Fibroblast of skin of left quadriceps (primary cell): ENCODE results near the gene GTF2F2.

ENCODE experiments used
- DNase-seq, 2 experiments: peaks; one replicate each; pipeline ENCODE4 v3.0.0-alpha.2; 2013; ENCODE audit warnings: low read depth in 2 of 2

The GTF2F2 gene

DNA sequence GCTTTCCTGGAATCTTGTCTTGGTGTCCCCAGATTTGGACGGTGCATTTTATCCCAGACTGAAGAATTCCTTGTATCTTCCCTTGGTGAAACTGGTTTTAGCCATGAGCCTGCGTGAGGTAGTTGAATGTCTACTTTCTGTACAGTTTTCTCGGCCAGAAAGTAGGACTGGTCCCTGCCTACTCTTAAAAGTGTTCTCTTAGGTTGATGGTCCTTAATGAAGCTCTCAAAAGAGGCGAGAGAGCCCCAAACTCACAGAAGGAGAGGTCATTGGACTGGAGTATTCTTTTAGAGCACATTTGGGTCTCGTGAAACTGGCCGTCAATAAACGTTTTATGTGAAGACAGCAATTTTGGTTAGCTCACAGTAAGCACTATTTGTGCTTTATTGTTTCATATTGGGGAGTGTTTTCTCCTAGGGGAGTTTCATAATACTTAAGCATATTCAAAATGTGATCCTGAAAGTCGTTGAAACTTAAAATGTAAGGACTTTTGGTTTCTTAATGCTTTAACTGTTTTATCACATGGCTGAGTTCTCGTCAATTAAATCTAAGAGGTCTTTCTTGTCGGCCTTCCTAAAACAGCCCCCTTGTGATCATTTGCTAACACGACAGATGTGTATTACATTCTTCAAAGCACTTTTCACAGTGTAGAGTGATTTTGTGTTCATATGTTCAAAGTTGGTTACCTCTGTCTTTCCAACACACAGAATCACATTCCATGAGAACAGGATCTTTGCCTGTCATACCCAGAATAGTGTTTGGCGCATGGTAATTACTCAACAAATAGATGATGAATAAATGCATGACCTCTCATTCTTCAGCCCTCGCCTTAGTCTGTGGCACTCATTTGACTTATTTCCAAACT lies 889 bp downstream of the GTF2F2 start:
- DNase-seq, result no peak

GRCh38 chr13:45122941-45123340 lies 2.6 kb downstream of the GTF2F2 start:
- DNase-seq, result no peak

GRCh38 chr13:45132369-45133064 lies 12.2 kb downstream of the GTF2F2 start:
- no peak for DNase-seq

- no peak for DNase-seq
Observed at GRCh38 chr13:45133396-45134118, 13.2 kb downstream of the GTF2F2 start.

DNA sequence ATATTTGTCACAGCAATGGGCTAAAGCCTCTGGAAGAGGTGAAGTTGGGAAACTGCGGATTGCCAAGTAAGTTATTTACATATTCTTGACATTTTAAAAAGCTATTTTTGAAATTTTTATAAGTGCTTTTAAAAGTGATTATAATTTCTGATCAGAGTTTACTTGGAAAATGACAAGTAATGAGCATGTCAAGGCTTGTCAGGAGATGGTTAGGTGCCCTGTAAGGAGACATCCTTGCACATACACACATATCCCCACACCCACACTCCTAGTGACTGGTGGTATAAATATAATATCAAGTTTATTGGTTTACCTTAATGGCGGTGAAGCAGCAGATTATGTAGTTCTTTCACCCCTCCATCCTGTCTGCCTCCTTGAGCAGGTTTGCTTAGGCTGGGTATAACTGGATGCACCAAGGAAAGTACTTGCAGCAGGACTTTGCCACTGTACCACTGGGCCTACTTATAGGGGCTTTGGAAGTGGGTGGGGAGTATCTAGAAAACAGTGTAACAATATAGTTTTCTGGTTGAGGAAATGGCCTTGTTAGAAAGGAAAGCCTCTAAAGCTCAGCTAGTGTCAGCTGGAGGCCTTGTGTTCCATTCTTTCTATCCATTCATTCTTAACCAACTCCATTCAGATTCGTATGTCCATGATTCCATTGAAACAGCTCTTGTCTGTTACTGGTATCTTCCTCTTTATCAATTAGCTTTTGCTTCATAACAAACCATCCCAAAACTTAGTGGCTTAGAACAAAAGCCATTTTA lies 16.6 kb downstream of the GTF2F2 start:
- DNase-seq, result no peak

GRCh38 chr13:45137526-45137925 lies 17.2 kb downstream of the GTF2F2 start:
- no peak for DNase-seq

DNA sequence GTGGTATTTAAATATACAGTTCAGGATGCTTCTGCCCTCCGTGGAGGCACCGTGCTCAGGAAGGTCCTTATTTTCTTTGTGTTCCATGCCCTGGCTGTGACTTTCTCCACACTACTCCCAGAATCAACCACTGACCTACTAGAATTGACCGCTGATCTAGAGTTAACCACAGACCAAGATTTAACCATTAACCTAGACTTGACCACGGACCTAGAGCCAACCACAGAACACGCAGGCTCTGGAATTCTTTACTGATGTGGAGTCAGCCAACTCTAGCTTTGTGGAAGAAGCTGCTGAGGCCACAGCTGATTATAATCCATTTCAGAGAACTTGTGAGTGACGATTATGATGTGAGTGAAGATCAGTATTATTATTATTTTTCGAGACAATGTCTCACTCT lies 18.0 kb downstream of the GTF2F2 start:
- DNase-seq, result no peak

GRCh38 chr13:45141369-45141768 lies 21.1 kb downstream of the GTF2F2 start:
- DNase-seq, result peak in 1 of 2 experiments; percentile 16

DNA sequence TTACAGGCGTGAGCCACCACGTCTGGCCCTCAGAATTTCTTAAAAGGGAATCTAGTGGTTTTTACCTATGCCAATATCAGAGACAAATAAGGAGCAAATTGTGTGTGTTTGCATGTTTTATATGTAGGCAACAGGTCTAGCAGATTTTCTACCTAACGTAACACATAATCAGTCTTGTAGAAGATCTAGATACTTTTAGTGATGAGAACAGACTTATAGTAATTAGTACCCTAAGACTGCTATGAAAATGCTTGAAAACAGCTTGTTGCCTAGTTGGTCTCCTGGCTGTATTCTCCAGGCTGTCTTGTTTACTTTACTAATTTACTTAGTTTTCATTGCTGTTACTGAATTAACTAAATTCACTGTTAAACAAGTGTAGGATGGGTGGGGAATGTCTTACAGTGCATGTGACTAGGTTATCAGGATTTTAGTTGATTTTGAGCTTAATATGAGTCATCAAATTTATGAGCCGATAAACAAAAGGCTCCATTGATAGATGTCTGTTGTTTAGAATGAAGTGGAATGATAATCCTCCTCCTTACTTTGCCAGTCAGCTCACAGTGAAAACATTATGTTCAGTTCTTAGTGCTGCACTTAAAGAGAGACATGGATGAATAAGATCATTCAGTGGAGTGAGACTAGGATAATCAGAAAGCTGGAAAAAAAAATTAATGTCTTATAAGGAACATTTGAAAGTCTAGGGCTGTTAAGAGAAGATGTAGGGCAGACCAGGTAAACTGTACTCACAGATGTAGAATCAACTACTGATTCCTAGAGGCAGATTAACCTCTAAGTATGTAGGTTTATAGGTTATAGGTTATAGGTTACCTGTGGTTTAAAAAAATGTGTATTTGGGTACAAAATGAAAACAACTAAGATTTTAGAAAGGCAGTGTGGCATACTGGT lies 22.4 kb downstream of the GTF2F2 start:
- no peak for DNase-seq

DNA sequence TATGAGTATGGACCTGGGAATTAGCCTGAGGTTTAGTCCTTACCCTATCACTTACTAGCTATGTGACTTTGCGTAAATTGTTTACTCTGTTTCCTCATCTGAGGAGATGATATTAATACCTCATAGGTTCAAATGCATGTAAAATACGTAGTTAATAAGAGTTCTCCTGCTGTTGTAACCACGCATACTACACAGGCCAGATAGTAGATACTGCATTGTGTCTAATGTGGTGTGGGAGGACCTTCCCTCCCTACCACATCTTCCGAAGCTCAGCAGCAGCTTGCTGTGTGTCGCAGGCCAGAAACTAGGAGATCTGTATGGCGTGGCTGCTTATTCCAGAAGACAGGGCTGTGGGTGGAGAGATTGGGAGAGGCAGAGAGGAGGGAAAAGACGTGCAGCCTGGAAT lies 23.0 kb downstream of the GTF2F2 start:
- no peak for DNase-seq

GRCh38 chr13:45149964-45150363 lies 29.7 kb downstream of the GTF2F2 start:
- DNase-seq, result no peak

GRCh38 chr13:45156565-45157361 lies 36.5 kb downstream of the GTF2F2 start:
- no peak for DNase-seq

DNA sequence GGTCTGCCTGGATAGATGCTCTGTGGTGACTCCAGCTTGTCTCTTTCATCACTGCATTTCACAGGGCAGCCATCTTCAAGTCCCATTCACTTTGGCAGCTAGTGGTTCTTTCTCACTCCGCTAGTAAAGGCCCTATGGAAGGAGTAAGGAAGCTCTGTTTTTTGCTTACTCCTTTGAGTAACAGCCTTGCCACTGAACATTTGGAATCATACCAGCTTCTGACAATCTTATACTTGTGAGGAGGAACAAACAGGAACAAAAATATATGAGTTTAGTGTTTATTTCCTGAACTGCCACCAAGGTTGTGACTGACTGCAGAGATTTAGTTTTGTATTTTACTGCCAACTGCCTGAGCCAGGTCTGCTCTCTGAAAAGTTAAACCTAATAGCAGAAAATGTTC lies 41.9 kb downstream of the GTF2F2 start:
- DNase-seq, result no peak

DNA sequence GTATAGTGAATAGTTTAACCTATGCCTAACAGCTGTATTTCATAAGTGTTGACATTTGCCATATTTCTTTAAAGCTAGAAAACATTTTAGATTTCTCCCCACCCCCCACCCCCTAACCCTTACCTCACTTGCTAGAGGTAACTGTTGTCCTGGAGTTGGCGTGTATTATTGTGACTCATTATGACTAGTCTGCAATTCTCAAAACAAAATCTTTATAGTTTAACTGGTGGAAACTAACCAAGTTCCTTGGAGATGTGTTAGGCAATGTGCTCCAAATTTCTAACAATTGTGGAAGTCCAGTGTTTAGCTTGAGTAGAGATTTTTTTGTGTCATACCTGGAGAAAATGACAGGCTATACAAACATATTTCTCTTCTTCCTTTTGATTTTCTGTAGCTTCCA lies 42.5 kb downstream of the GTF2F2 start:
- DNase-seq, result peak; percentile 83 to 85

GRCh38 chr13:45166858-45167257 lies 46.5 kb downstream of the GTF2F2 start:
- no peak for DNase-seq

- no peak for DNase-seq
Observed at GRCh38 chr13:45167611-45168554, 47.6 kb downstream of the GTF2F2 start.

GRCh38 chr13:45168555-45168930 lies 48.2 kb downstream of the GTF2F2 start:
- no peak for DNase-seq

- no peak for DNase-seq
Observed at GRCh38 chr13:45174478-45174877, 54.2 kb downstream of the GTF2F2 start.
